BLaER1 (cell line): ENCODE data around the gene PIP4K2A.
A peak's percentile ranks its signal among the peaks of the same experiment; 100 is the strongest.

ENCODE experiments used
- H3K27ac ChIP-seq: shearing (Covaris generic); formaldehyde crosslinking; 2 replicates; pipeline ENCODE4 v1.8.1; 2022
- H3K27me3 ChIP-seq: shearing (Covaris generic); formaldehyde crosslinking; 2 replicates; pipeline ENCODE4 v1.8.1; 2022
- H3K36me3 ChIP-seq: shearing (Covaris generic); formaldehyde crosslinking; 2 replicates; pipeline ENCODE4 v1.8.1; 2022
- H3K4me1 ChIP-seq: shearing (Covaris generic); formaldehyde crosslinking; 2 replicates; pipeline ENCODE4 v1.8.1; 2022
- H3K4me2 ChIP-seq: shearing (Covaris generic); formaldehyde crosslinking; 2 replicates; pipeline ENCODE4 v1.8.1; 2022
- H3K4me3 ChIP-seq: shearing (Covaris generic); formaldehyde crosslinking; 2 replicates; pipeline ENCODE4 v1.8.1; 2022
- H3K9ac ChIP-seq: shearing (Covaris generic); formaldehyde crosslinking; 2 replicates; pipeline ENCODE4 v1.8.1; 2022
- H3K9me3 ChIP-seq: shearing (Covaris generic); formaldehyde crosslinking; 2 replicates; pipeline ENCODE4 v1.8.1; 2022
- H4K20me1 ChIP-seq: shearing (Covaris generic); formaldehyde crosslinking; 2 replicates; pipeline ENCODE4 v1.8.1; 2022
- Cebpa-rat ChIP-seq: shearing (Covaris generic); IDR thresholded peaks from 2 replicates; pipeline ENCODE4 v1.8.1; 2022

Gene PIP4K2A

GRCh38 chr10:22599636-22600228 lies 114.6 kb downstream of the PIP4K2A start:
- peaks cover 16% of the 10 kb centered on the region for H3K36me3 ChIP-seq
- no peaks in the 10 kb centered on the region; the same call in 1 of the 2 replicates for H3K9me3 ChIP-seq
- no peaks in the 10 kb centered on the region for H3K27me3 ChIP-seq
- H3K4me1 ChIP-seq, result peaks cover 61% of the 10 kb centered on the region
- H4K20me1 ChIP-seq, result peaks cover 26% of the 10 kb centered on the region
- H3K27ac ChIP-seq, result no peak overlapping the region
- H3K4me3 ChIP-seq, result no peak overlapping the region
- no peak overlapping the region for H3K9ac ChIP-seq
- peak overlapping the region; percentile 76 for H3K4me2 ChIP-seq
- no peak for TF ChIP-seq Cebpa-rat

GRCh38 chr10:22599048-22599561 lies 115.3 kb downstream of the PIP4K2A start:
- H3K27ac ChIP-seq, result no peak overlapping the region
- H3K9ac ChIP-seq, result no peak overlapping the region
- peak overlapping the region; percentile 76 for H3K4me2 ChIP-seq
- peaks cover 64% of the 10 kb centered on the region for H3K4me1 ChIP-seq
- H3K9me3 ChIP-seq, result no peaks in the 10 kb centered on the region; the same call in 1 of the 2 replicates
- no peak overlapping the region for H3K4me3 ChIP-seq
- H3K36me3 ChIP-seq, result peaks cover 16% of the 10 kb centered on the region
- peaks cover 23% of the 10 kb centered on the region for H4K20me1 ChIP-seq
- no peaks in the 10 kb centered on the region for H3K27me3 ChIP-seq
- TF ChIP-seq Cebpa-rat, result no peak

- Histone ChIP-seq H3K4me1 (peaks cover 70% of the 10 kb centered on the region), H3K9me3 (no peaks in the 10 kb centered on the region; the same call in 1 of the 2 replicates), H4K20me1 (peaks cover 23% of the 10 kb centered on the region), H3K27me3 (no peaks in the 10 kb centered on the region), H3K4me3 (no peak overlapping the region), H3K27ac (no peak overlapping the region), H3K4me2 (peak overlapping the region; percentile 76), H3K36me3 (peaks cover 16% of the 10 kb centered on the region), H3K9ac (no peak overlapping the region)
- no peak for TF ChIP-seq Cebpa-rat
These were observed 115.9 kb downstream of the PIP4K2A start for GRCh38 chr10:22598478-22598877.

- H3K27me3 ChIP-seq, result no peaks in the 10 kb centered on the region
- no peak overlapping the region for H3K4me3 ChIP-seq
- peak overlapping the region; percentile 15; the same call in 1 of the 2 replicates for H3K4me2 ChIP-seq
- H3K4me1 ChIP-seq, result peaks cover 67% of the 10 kb centered on the region
- H3K36me3 ChIP-seq, result peaks cover 25% of the 10 kb centered on the region
- no peak for TF ChIP-seq Cebpa-rat
- H3K9me3 ChIP-seq, result no peaks in the 10 kb centered on the region; the same call in 1 of the 2 replicates
- H4K20me1 ChIP-seq, result peaks cover 19% of the 10 kb centered on the region
- H3K27ac ChIP-seq, result no peak overlapping the region
- no peak overlapping the region for H3K9ac ChIP-seq
These were observed 117.2 kb downstream of the PIP4K2A start for GRCh38 chr10:22597138-22597537.

- Histone ChIP-seq H3K9me3 (no peaks in the 10 kb centered on the region; the same call in 1 of the 2 replicates), H4K20me1 (no peaks in the 10 kb centered on the region), H3K4me3 (no peak overlapping the region), H3K4me1 (peaks cover 33% of the 10 kb centered on the region), H3K4me2 (peak overlapping the region; percentile 55), H3K27me3 (no peaks in the 10 kb centered on the region), H3K9ac (no peak overlapping the region), H3K27ac (no peak overlapping the region), H3K36me3 (peaks cover 47% of the 10 kb centered on the region)
- TF ChIP-seq Cebpa-rat, result no peak
These were observed 120.7 kb downstream of the PIP4K2A start for GRCh38 chr10:22593636-22594198.

GRCh38 chr10:22593026-22593425 lies 121.4 kb downstream of the PIP4K2A start:
- H3K4me3 ChIP-seq, result no peak overlapping the region
- H4K20me1 ChIP-seq, result no peaks in the 10 kb centered on the region
- H3K36me3 ChIP-seq, result peaks cover 52% of the 10 kb centered on the region
- no peak for TF ChIP-seq Cebpa-rat
- no peak overlapping the region for H3K4me2 ChIP-seq
- H3K9ac ChIP-seq, result no peak overlapping the region
- H3K27ac ChIP-seq, result no peak overlapping the region
- H3K27me3 ChIP-seq, result no peaks in the 10 kb centered on the region
- H3K9me3 ChIP-seq, result no peaks in the 10 kb centered on the region; the same call in 1 of the 2 replicates
- H3K4me1 ChIP-seq, result peaks cover 26% of the 10 kb centered on the region

- Histone ChIP-seq H3K36me3 (peaks cover 46% of the 10 kb centered on the region), H3K9ac (no peak overlapping the region), H3K4me3 (no peak overlapping the region), H3K4me1 (peaks cover 12% of the 10 kb centered on the region), H3K9me3 (no peaks in the 10 kb centered on the region), H4K20me1 (no peaks in the 10 kb centered on the region), H3K27ac (no peak overlapping the region), H3K27me3 (no peaks in the 10 kb centered on the region), H3K4me2 (no peak overlapping the region)
- no peak for TF ChIP-seq Cebpa-rat
These were observed 124.4 kb downstream of the PIP4K2A start for GRCh38 chr10:22589851-22590514.

- Histone ChIP-seq H3K36me3 (peaks cover 55% of the 10 kb centered on the region), H3K9me3 (no peaks in the 10 kb centered on the region), H3K27ac (no peak overlapping the region), H3K4me2 (no peak overlapping the region), H3K9ac (no peak overlapping the region), H4K20me1 (no peaks in the 10 kb centered on the region; the same call in 1 of the 2 replicates), H3K4me1 (peaks cover 1% of the 10 kb centered on the region), H3K4me3 (no peak overlapping the region), H3K27me3 (no peaks in the 10 kb centered on the region)
- no peak for TF ChIP-seq Cebpa-rat
These were observed 125.9 kb downstream of the PIP4K2A start for GRCh38 chr10:22588462-22588861.

- Histone ChIP-seq H3K9ac (no peak overlapping the region), H4K20me1 (no peaks in the 10 kb centered on the region; the same call in 1 of the 2 replicates), H3K27ac (no peak overlapping the region), H3K27me3 (no peaks in the 10 kb centered on the region), H3K36me3 (peaks cover 47% of the 10 kb centered on the region), H3K4me1 (no peaks in the 10 kb centered on the region), H3K4me2 (no peak overlapping the region), H3K4me3 (no peak overlapping the region), H3K9me3 (no peaks in the 10 kb centered on the region)
- TF ChIP-seq Cebpa-rat, result no peak
These were observed 130.7 kb downstream of the PIP4K2A start for GRCh38 chr10:22583683-22584082.

GRCh38 chr10:22581461-22581860 lies 132.9 kb downstream of the PIP4K2A start:
- H4K20me1 ChIP-seq, result no peaks in the 10 kb centered on the region; the same call in 1 of the 2 replicates
- no peaks in the 10 kb centered on the region for H3K27me3 ChIP-seq
- no peak overlapping the region for H3K4me2 ChIP-seq
- H3K4me1 ChIP-seq, result no peaks in the 10 kb centered on the region
- no peak for TF ChIP-seq Cebpa-rat
- no peak overlapping the region for H3K4me3 ChIP-seq
- peaks cover 45% of the 10 kb centered on the region for H3K36me3 ChIP-seq
- H3K9me3 ChIP-seq, result no peaks in the 10 kb centered on the region
- H3K27ac ChIP-seq, result no peak overlapping the region
- no peak overlapping the region for H3K9ac ChIP-seq
